BLaER1 (cell line): Measurements from ENCODE around the gene GNAO1.

ENCODE experiments used
- H3K27ac ChIP-seq: shearing (Covaris generic); formaldehyde crosslinking; 2 replicates; pipeline ENCODE4 v1.8.1; 2022
- H3K27me3 ChIP-seq: shearing (Covaris generic); formaldehyde crosslinking; 2 replicates; pipeline ENCODE4 v1.8.1; 2022
- H3K36me3 ChIP-seq: shearing (Covaris generic); formaldehyde crosslinking; 2 replicates; pipeline ENCODE4 v1.8.1; 2022
- H3K4me1 ChIP-seq: shearing (Covaris generic); formaldehyde crosslinking; 2 replicates; pipeline ENCODE4 v1.8.1; 2022
- H3K4me2 ChIP-seq: shearing (Covaris generic); formaldehyde crosslinking; 2 replicates; pipeline ENCODE4 v1.8.1; 2022
- H3K4me3 ChIP-seq: shearing (Covaris generic); formaldehyde crosslinking; 2 replicates; pipeline ENCODE4 v1.8.1; 2022
- H3K9ac ChIP-seq: shearing (Covaris generic); formaldehyde crosslinking; 2 replicates; pipeline ENCODE4 v1.8.1; 2022
- H3K9me3 ChIP-seq: shearing (Covaris generic); formaldehyde crosslinking; 2 replicates; pipeline ENCODE4 v1.8.1; 2022
- H4K20me1 ChIP-seq: shearing (Covaris generic); formaldehyde crosslinking; 2 replicates; pipeline ENCODE4 v1.8.1; 2022
- Cebpa-rat ChIP-seq: shearing (Covaris generic); IDR thresholded peaks from 2 replicates; pipeline ENCODE4 v1.8.1; 2022

The GNAO1 gene

DNA sequence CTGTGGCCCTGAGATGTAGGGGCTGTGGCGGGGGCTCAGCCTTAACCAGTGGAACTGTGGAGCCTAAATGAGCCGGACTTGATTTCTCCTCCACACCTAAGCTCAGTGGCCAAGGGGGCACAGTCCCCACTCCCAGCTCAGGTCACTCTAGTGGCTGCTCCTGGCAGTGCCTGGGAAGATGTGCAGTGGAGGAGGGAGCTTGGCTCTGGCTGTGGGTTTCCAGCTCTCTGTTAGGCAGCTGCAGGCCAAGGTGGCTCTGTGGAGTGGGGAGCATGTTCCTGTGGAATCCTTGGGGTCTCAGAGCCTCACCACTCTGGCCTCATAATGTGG lies 157.8 kb downstream of the GNAO1 start:
- H3K4me1 ChIP-seq, result no peaks in the 10 kb centered on the region
- H3K9me3 ChIP-seq, result no peaks in the 10 kb centered on the region
- H3K9ac ChIP-seq, result no peak overlapping the region
- no peak overlapping the region for H3K4me2 ChIP-seq
- no peaks in the 10 kb centered on the region for H3K36me3 ChIP-seq
- no peak for TF ChIP-seq Cebpa-rat
- H3K27me3 ChIP-seq, result no peaks in the 10 kb centered on the region
- no peaks in the 10 kb centered on the region for H4K20me1 ChIP-seq
- H3K4me3 ChIP-seq, result no peak overlapping the region
- no peak overlapping the region for H3K27ac ChIP-seq

- no peak for TF ChIP-seq Cebpa-rat
- Histone ChIP-seq H3K4me2 (no peak overlapping the region), H3K9me3 (no peaks in the 10 kb centered on the region), H3K36me3 (no peaks in the 10 kb centered on the region), H3K4me3 (no peak overlapping the region), H3K27ac (no peak overlapping the region), H3K9ac (no peak overlapping the region), H4K20me1 (no peaks in the 10 kb centered on the region), H3K27me3 (no peaks in the 10 kb centered on the region), H3K4me1 (no peaks in the 10 kb centered on the region)
Observed at GRCh38 chr16:56349711-56350161, 158.4 kb downstream of the GNAO1 start.

- H3K4me2 ChIP-seq, result no peak overlapping the region
- H3K36me3 ChIP-seq, result no peaks in the 10 kb centered on the region
- H3K9me3 ChIP-seq, result no peaks in the 10 kb centered on the region
- no peaks in the 10 kb centered on the region for H4K20me1 ChIP-seq
- TF ChIP-seq Cebpa-rat, result no peak
- H3K27ac ChIP-seq, result no peak overlapping the region
- no peak overlapping the region for H3K4me3 ChIP-seq
- no peaks in the 10 kb centered on the region for H3K4me1 ChIP-seq
- H3K27me3 ChIP-seq, result no peaks in the 10 kb centered on the region
- no peak overlapping the region for H3K9ac ChIP-seq
Observed at GRCh38 chr16:56350491-56351405, 159.5 kb downstream of the GNAO1 start.

- Histone ChIP-seq H3K4me1 (peaks cover 6% of the 10 kb centered on the region), H3K4me2 (no peak overlapping the region), H3K4me3 (no peak overlapping the region), H3K27me3 (no peaks in the 10 kb centered on the region), H4K20me1 (no peaks in the 10 kb centered on the region), H3K36me3 (no peaks in the 10 kb centered on the region), H3K9me3 (no peaks in the 10 kb centered on the region), H3K27ac (no peak overlapping the region), H3K9ac (no peak overlapping the region)
- TF ChIP-seq Cebpa-rat, result no peak
Observed at GRCh38 chr16:56351481-56351880, 160.2 kb downstream of the GNAO1 start.

DNA sequence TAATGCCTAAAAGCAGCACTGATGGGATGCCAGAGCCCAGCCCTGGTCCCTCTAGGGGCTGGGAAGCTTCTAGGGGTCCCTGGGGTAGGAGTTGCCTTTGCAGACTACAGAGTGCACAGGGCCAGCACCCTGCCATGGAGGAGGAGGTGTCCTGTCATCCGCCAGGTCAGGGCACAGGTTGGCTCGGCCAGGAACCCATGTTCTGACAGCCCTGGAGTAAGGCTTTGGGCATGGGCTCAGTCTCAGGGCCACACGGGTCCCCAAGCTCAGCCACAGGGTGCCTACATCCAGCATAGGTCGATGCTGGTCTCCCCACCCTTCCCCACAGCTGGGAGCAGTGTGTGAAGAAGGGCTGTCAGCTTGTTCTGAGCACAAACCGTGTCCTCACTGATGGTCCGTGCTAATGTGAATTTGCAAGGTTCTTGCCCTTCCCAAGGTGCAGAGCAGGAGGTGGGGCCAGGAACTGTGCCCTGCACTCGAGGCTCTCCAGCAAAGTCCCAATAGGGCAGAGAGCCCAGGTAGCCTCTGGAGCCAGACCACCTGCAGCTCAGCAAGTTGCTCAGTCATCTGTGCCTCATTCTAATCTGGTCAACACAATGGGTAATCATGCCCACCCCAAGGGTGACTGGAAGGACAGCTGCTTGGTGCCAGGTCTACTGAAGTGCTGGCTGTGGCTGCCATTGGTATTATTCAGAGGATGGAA lies 161.2 kb downstream of the GNAO1 start:
- H3K4me3 ChIP-seq, result no peak overlapping the region
- no peaks in the 10 kb centered on the region for H3K27me3 ChIP-seq
- H3K27ac ChIP-seq, result no peak overlapping the region
- peaks cover 16% of the 10 kb centered on the region for H3K4me1 ChIP-seq
- no peak overlapping the region for H3K9ac ChIP-seq
- H3K36me3 ChIP-seq, result no peaks in the 10 kb centered on the region
- no peak for TF ChIP-seq Cebpa-rat
- H4K20me1 ChIP-seq, result no peaks in the 10 kb centered on the region
- no peaks in the 10 kb centered on the region for H3K9me3 ChIP-seq
- no peak overlapping the region for H3K4me2 ChIP-seq

DNA sequence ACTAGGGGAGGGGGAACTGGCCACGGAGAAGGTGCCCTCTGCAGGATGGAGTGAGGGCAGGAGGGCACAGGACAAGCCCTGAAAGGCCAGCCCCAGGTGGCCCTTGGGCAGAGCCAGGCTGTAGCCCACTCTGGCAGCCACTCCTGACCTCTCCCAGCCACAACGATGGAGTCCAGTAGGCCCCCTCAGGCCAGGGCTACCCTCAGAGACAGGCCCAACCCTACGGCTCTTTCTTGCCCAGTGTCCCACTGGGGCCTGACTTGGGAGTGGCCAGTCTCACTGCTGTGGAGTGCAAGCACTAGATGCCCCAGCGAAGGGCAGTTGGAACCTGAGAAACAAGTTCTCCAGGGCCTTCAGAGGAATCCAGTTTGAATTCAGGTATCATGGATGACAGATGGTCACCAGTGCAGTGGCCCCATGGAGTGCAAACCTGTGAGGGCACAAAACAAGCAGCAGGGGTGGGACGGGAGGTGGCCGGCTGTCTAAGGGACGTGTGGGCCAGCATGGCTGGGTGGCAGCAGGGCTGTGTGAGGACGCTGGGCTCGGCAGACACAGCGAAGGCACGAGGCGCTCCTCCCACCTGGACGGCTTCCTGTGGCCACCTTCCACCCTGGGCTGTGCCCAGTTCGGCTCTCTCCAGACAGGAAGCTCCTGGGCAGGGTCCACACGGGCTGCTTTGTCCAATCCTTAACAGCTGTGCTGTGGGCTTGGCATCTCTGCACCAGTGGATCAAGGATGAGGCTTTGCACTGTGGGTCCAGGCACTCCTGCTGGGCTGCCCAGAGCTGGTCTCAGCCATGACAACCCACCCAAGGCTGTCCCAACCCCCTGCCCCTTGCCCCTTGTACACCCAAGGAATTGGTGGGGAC lies 162.0 kb downstream of the GNAO1 start:
- Histone ChIP-seq H3K36me3 (no peaks in the 10 kb centered on the region), H3K27me3 (no peaks in the 10 kb centered on the region), H3K4me2 (no peak overlapping the region), H3K4me3 (no peak overlapping the region), H3K4me1 (peaks cover 18% of the 10 kb centered on the region), H4K20me1 (no peaks in the 10 kb centered on the region), H3K9ac (no peak overlapping the region), H3K9me3 (no peaks in the 10 kb centered on the region), H3K27ac (no peak overlapping the region)
- no peak for TF ChIP-seq Cebpa-rat

GRCh38 chr16:56354016-56354415 lies 162.7 kb downstream of the GNAO1 start:
- Histone ChIP-seq H3K27me3 (no peaks in the 10 kb centered on the region), H3K27ac (no peak overlapping the region), H3K4me2 (no peak overlapping the region), H3K9ac (no peak overlapping the region), H3K4me1 (peaks cover 18% of the 10 kb centered on the region), H3K9me3 (no peaks in the 10 kb centered on the region), H3K36me3 (no peaks in the 10 kb centered on the region), H4K20me1 (no peaks in the 10 kb centered on the region), H3K4me3 (no peak overlapping the region)
- TF ChIP-seq Cebpa-rat, result no peak

DNA sequence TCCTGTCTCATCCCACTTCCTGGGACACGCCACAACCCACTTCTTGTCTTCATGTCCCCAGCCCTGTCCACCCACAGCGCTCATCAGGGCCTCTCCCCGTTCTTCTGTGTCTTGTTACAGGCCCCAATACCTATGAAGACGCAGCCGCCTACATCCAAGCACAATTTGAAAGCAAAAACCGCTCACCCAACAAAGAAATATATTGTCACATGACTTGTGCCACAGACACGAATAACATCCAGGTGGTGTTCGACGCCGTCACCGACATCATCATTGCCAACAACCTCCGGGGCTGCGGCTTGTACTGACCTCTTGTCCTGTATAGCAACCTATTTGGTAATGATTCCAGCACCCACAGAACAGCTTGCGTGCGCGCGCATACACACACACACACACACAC lies 163.5 kb downstream of the GNAO1 start:
- peaks cover 23% of the 10 kb centered on the region for H3K4me1 ChIP-seq
- TF ChIP-seq Cebpa-rat, result no peak
- H3K27me3 ChIP-seq, result no peaks in the 10 kb centered on the region
- H3K36me3 ChIP-seq, result no peaks in the 10 kb centered on the region
- H3K4me3 ChIP-seq, result no peak overlapping the region
- H3K9ac ChIP-seq, result no peak overlapping the region
- H3K9me3 ChIP-seq, result no peaks in the 10 kb centered on the region
- H3K27ac ChIP-seq, result no peak overlapping the region
- H3K4me2 ChIP-seq, result no peak overlapping the region
- no peaks in the 10 kb centered on the region for H4K20me1 ChIP-seq

DNA sequence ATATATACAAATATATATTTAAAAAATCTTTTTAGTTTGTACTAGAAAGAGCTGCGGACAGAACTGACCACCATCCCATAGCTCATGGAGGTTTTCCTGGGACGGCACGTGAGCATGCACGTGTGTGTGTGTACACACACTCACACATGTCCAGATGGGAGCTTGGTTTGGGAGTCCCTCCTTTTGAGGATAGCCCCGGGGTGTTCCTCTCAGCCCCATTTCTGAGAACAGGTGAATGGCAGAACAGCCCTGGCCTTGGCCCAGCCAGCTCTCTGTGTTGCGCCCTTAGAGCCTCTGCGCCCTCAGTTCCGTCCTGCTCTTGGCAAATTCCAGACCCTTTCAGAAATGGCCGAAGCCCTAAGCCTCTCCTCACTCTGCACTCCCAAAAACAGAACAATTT lies 163.9 kb downstream of the GNAO1 start:
- no peaks in the 10 kb centered on the region for H3K9me3 ChIP-seq
- peaks cover 28% of the 10 kb centered on the region for H3K4me1 ChIP-seq
- H3K27ac ChIP-seq, result no peak overlapping the region
- no peak overlapping the region for H3K9ac ChIP-seq
- H3K4me2 ChIP-seq, result no peak overlapping the region
- peaks cover 5% of the 10 kb centered on the region; the same call in 1 of the 2 replicates for H3K36me3 ChIP-seq
- H4K20me1 ChIP-seq, result no peaks in the 10 kb centered on the region
- H3K27me3 ChIP-seq, result no peaks in the 10 kb centered on the region
- TF ChIP-seq Cebpa-rat, result no peak
- H3K4me3 ChIP-seq, result no peak overlapping the region
